GM10266 (cell line): Measurements from ENCODE around the gene RAB4B.
"Not testable (repeated sequence)": the region's sequence is repeated elsewhere in the genome, so short reads cannot be mapped to it uniquely, and the experiment has no call there.

Experiments
- DNase-seq: peaks from one replicate; pipeline ENCODE4 v3.0.0; 2012; ENCODE audit errors: extremely low spot score
- TF ChIP-seq, protein P1 (sequence below): IDR thresholded peaks from 2 replicates; pipeline ENCODE4 v1.5.1; 2012; ENCODE audit warnings: mild to moderate bottlenecking, low read depth; ENCODE audit not compliant: control insufficient read depth, insufficient read depth; ENCODE audit errors: missing control alignments

RAB4B gene

GRCh38 chr19:40777937-40778705 lies at the start of gene RAB4B:
Gene RAB4B, plus strand, starts transcription at chr19:40778247. Its CDS starts 129 bp downstream, at chr19:40778376.
- TF ChIP-seq, protein P1, sequence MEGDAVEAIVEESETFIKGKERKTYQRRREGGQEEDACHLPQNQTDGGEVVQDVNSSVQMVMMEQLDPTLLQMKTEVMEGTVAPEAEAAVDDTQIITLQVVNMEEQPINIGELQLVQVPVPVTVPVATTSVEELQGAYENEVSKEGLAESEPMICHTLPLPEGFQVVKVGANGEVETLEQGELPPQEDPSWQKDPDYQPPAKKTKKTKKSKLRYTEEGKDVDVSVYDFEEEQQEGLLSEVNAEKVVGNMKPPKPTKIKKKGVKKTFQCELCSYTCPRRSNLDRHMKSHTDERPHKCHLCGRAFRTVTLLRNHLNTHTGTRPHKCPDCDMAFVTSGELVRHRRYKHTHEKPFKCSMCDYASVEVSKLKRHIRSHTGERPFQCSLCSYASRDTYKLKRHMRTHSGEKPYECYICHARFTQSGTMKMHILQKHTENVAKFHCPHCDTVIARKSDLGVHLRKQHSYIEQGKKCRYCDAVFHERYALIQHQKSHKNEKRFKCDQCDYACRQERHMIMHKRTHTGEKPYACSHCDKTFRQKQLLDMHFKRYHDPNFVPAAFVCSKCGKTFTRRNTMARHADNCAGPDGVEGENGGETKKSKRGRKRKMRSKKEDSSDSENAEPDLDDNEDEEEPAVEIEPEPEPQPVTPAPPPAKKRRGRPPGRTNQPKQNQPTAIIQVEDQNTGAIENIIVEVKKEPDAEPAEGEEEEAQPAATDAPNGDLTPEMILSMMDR: no peak
- peak; percentile 94 for DNase-seq

DNA sequence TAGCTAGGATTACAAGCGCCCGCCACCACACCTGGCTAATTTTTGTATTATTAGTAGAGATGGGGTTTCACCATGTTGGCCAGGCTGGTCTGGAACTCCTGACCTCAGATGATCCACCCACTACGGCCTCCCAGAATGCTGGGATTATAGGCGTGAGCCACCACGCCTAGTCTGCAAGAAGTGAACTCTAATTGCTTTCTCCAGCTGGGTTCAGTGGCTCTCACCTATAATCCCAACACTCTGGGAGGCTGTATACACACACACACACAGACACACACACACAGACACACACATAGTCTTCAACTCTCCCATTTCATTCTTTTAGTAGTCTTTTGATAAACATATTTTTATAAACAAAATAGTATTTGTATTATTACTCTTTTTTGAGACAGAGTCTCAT lies 48.0 kb upstream of the RAB4B start:
- DNase-seq: not testable (repeated sequence)

- DNase-seq: not testable (repeated sequence)
These were observed 45.7 kb upstream of the RAB4B start for GRCh38 chr19:40732304-40732703.

DNA sequence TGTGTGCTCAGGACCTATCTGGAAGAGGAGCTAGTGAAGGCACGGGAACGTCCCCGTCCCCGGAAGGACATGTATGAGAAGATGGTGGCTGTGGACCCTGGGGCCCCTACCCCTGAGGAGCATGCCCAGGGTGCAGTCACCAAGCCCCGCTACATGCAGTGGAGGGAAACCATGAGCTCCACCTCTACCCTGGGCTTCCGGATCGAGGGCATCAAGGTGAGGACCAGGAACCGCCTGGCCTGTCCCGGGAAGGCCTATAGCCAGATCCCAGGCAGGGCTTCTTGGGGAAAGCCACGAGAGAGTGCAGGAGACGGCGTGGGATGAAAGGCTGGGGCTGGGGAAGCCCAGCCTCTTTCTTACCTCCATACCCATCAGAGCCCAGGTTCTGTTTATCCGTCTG lies 44.9 kb upstream of the RAB4B start:
- DNase-seq: no peak
- TF ChIP-seq, protein P1: no peak

- no peak for DNase-seq
- TF ChIP-seq, protein P1: no peak
These were observed 42.9 kb upstream of the RAB4B start for GRCh38 chr19:40735013-40735771.

- no peak for DNase-seq
- TF ChIP-seq, protein P1: no peak
These were observed 41.4 kb upstream of the RAB4B start for GRCh38 chr19:40736661-40737060.

GRCh38 chr19:40737102-40737644 lies 40.9 kb upstream of the RAB4B start:
- TF ChIP-seq, protein P1: no peak

More at GRCh38 chr19:40737102-40737644, 40.9 kb upstream of the RAB4B start:
- no peak for DNase-seq
